Measurements from ENCODE around the gene FBXO34.

- TF ChIP-seq POLR2A (IDR thresholded peaks at IDR 0.05; ENCODE audit: low read length) (no peak), GATA1 (IDR thresholded peaks at IDR 0.05; ENCODE audit: low read depth, low read length) (no peak)
These were observed 130.5 kb downstream of the FBXO34 start for GRCh38 chr14:55401751-55402150.

All from erythroblast (primary cell).